KMS-11 (cell line): ENCODE results near the gene FAM131B.

Source experiments
- H2AFZ ChIP-seq: fragments of 200-600 bp; sonication (generic); 2 replicates; pipeline ENCODE4 v1.6.1; 2016; ENCODE audit warnings: antibody characterized with exemption, mixed run types, low read depth
- H3K27ac ChIP-seq: fragments of 200-600 bp; sonication (generic); 2 replicates; pipeline ENCODE4 v1.6.1; 2016; ENCODE audit warnings: mild to moderate bottlenecking, mixed run types
- H3K27me3 ChIP-seq: fragments of 200-600 bp; sonication (generic); 2 replicates; pipeline ENCODE4 v1.6.1; 2017; ENCODE audit warnings: mild to moderate bottlenecking, low read depth, mixed run types, moderate library complexity; ENCODE audit not compliant: insufficient read depth
- H3K36me3 ChIP-seq: fragments of 200-600 bp; sonication (generic); 2 replicates; pipeline ENCODE4 v1.6.1; 2017; ENCODE audit warnings: mild to moderate bottlenecking, mixed run types; ENCODE audit not compliant: insufficient read depth
- H3K4me1 ChIP-seq: fragments of 200-600 bp; sonication (generic); 2 replicates; pipeline ENCODE4 v1.6.1; 2016; ENCODE audit warnings: mild to moderate bottlenecking, low read depth, mixed run types; ENCODE audit not compliant: poor library complexity, severe bottlenecking
- H3K4me2 ChIP-seq: fragments of 200-600 bp; sonication (generic); 2 replicates; pipeline ENCODE4 v1.7.0; 2016; ENCODE audit warnings: mild to moderate bottlenecking, mixed run types
- H3K4me3 ChIP-seq: fragments of 200-600 bp; sonication (generic); IDR thresholded peaks from 2 replicates; pipeline ENCODE4 v1.6.1; 2017; ENCODE audit warnings: low read depth, low read length, mixed read lengths; ENCODE audit not compliant: insufficient read depth
- H3K79me2 ChIP-seq: fragments of 200-600 bp; sonication (generic); 2 replicates; pipeline ENCODE4 v1.6.1; 2016; ENCODE audit warnings: low read depth, mixed run types; ENCODE audit not compliant: insufficient read depth
- H3K9ac ChIP-seq: fragments of 200-600 bp; sonication (generic); 2 replicates; pipeline ENCODE4 v1.6.1; 2016; ENCODE audit warnings: mild to moderate bottlenecking, mixed run types
- H4K20me1 ChIP-seq: fragments of 200-600 bp; sonication (generic); 2 replicates; pipeline ENCODE4 v1.6.1; 2016; ENCODE audit warnings: mild to moderate bottlenecking, mixed run types; ENCODE audit not compliant: insufficient read depth
- CTCF ChIP-seq: fragments of 200-600 bp; sonication (generic); conservative IDR thresholded peaks from 2 replicates; pipeline ENCODE4 v1.6.1; 2017; ENCODE audit warnings: low read depth, mild to moderate bottlenecking, antibody characterized with exemption, low read length, moderate library complexity, mixed read lengths

Gene FAM131B

GRCh38 chr7:143397710-143398530 is 35.4 kb upstream of the FAM131B start:
- Histone ChIP-seq H3K4me3 (no peak overlapping the region), H4K20me1 (no peaks in the 10 kb centered on the region), H3K27me3 (no peaks in the 10 kb centered on the region), H3K79me2 (no peaks in the 10 kb centered on the region), H3K27ac (no peak overlapping the region), H3K36me3 (no peaks in the 10 kb centered on the region), H3K9ac (no peak overlapping the region), H3K4me1 (no peaks in the 10 kb centered on the region), H2AFZ (no peak overlapping the region), H3K4me2 (no peak overlapping the region)
- TF ChIP-seq CTCF = no peak

DNA sequence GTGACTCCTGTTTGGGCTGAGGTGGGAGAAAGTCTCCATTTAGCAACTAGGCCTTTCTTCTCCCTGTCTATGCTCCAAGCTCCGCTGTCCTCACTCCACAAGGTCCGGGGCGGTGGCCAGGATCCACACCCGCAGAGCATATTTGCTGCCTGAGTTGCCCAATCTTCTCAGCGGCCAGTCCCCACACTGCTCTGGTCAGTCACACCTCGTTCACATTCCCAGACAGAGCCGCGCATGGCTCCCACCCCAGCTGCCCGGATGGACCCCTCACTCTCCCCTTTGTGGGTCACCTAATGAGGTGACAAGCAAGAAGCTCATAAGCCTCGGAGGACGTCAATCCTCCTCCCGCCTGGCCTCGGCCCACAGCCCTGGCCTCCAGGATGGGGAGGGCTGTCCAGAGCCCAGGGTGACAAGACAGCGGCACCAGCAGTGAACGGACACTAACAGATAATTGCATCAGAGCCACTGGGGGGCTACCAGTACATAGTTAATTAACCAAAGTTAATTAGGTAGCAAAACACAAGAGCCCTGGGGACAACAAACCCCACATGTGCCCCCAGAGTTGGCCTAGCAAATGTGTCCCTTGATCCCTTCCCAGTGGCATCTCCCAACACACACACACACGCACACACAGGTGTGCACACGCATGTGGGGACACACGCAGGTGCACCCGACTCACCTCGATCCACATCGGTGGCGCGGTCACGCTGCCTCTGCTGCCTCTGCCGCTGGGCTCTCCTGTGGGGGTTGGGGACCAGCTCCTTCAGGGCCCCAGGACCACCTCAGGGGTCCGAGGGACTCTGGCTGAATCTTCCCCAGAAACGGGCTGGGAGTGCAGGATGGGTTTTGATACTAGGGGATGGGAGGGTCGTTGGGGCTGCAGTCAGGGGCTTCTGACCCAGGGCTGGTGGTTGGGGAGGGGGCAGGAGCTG is 34.4 kb upstream of the FAM131B start:
- no peak overlapping the region for H2AFZ ChIP-seq
- H3K27me3 ChIP-seq = no peaks in the 10 kb centered on the region
- no peaks in the 10 kb centered on the region for H3K36me3 ChIP-seq
- H3K4me3 ChIP-seq = no peak overlapping the region
- H3K27ac ChIP-seq = no peak overlapping the region
- H3K9ac ChIP-seq = no peak overlapping the region
- H3K4me2 ChIP-seq = no peak overlapping the region
- no peaks in the 10 kb centered on the region for H3K4me1 ChIP-seq
- H4K20me1 ChIP-seq = no peaks in the 10 kb centered on the region
- H3K79me2 ChIP-seq = no peaks in the 10 kb centered on the region
- no peak for TF ChIP-seq CTCF

DNA sequence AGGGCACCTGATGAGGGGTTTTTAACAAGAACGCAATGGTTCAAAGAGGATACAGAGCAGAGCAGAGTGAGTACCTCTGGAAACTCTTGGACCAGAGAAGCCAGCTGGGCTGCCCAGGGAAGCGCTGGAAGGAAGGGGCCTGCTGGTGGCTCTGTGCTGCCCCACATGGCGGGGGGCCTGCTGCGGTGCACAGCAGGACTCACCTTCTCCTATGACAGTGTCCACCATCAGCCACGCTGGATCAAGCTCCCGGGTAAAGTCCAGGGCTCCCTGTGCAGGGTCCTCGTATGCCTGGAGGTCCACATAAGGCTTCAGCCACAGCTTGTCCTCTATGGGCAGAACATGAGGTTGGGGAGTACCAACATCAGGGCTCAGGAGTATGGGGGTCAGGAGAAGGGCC is 33.7 kb upstream of the FAM131B start:
- Histone ChIP-seq H3K4me3 (no peak overlapping the region), H3K36me3 (no peaks in the 10 kb centered on the region), H3K9ac (no peak overlapping the region), H3K27me3 (no peaks in the 10 kb centered on the region), H3K79me2 (no peaks in the 10 kb centered on the region), H3K27ac (no peak overlapping the region), H3K4me2 (no peak overlapping the region), H3K4me1 (no peaks in the 10 kb centered on the region), H2AFZ (no peak overlapping the region), H4K20me1 (no peaks in the 10 kb centered on the region)
- TF ChIP-seq CTCF = no peak

- Histone ChIP-seq H3K4me1 (no peaks in the 10 kb centered on the region), H3K27me3 (no peaks in the 10 kb centered on the region), H3K27ac (no peak overlapping the region), H3K4me2 (no peak overlapping the region), H2AFZ (no peak overlapping the region), H3K36me3 (no peaks in the 10 kb centered on the region), H4K20me1 (no peaks in the 10 kb centered on the region), H3K4me3 (no peak overlapping the region), H3K9ac (no peak overlapping the region), H3K79me2 (no peaks in the 10 kb centered on the region)
- no peak for TF ChIP-seq CTCF
Measured at GRCh38 chr7:143395187-143396149, 33.0 kb upstream of the FAM131B start.
